Activated CD8-positive, alpha-beta memory T cell treated with anti-CD3 and anti-CD28 coated beads, Interleukin-2, amount 10 ng/mL, durations not matched to agents 7 days and 5 days (primary cell): ENCODE measurements around the gene VSIG8. TPM values are rescaled to one million over a fixed set of nuclear protein-coding genes. Genes with fewer than 3 reads are reported as not detected.

ENCODE experiments used
- ATAC-seq: fragments of 150-1000 bp; cut with Tn5 transposase; one replicate; pipeline ENCODE4 v1.10.0; 2021; ENCODE audit warnings: moderate library complexity
- CTCF ChIA-PET: fragments of 350-600 bp; sonication (Branson Sonifier 250); formaldehyde crosslinking; loops from one replicate; lab custom pipeline; 2021; ENCODE audit warnings: antibody characterized with exemption; lab: Charles Lee
- DNase-seq: peaks from one replicate; pipeline ENCODE4 v3.0.0-alpha.2; 2020
- H3K27ac Mint-ChIP-seq: one replicate; pipeline ENCODE4 v1.8.0; 2021; ENCODE audit warnings: mild to moderate bottlenecking, mixed read lengths
- H3K27me3 Mint-ChIP-seq: one replicate; pipeline ENCODE4 v1.8.0; 2021; ENCODE audit warnings: mixed read lengths
- H3K36me3 Mint-ChIP-seq: one replicate; pipeline ENCODE4 v1.8.0; 2021; ENCODE audit warnings: mild to moderate bottlenecking, mixed read lengths
- H3K4me1 Mint-ChIP-seq: one replicate; pipeline ENCODE4 v1.8.0; 2021; ENCODE audit warnings: mixed read lengths
- H3K4me3 Mint-ChIP-seq: one replicate; pipeline ENCODE4 v1.8.0; 2021; ENCODE audit warnings: mild to moderate bottlenecking, moderate library complexity, mixed read lengths
- H3K9me3 Mint-ChIP-seq: one replicate; pipeline ENCODE4 v1.8.0; 2022; ENCODE audit warnings: low read depth, mixed read lengths
- total RNA-seq, 2 experiments: library from RNA; stranded (reverse); gene quantifications; one replicate each; pipeline ENCODE4 v1.2.3, GENCODE V29; 2021

VSIG8 gene
- total RNA-seq, 2 experiments from 2014 or later = not detected

DNA sequence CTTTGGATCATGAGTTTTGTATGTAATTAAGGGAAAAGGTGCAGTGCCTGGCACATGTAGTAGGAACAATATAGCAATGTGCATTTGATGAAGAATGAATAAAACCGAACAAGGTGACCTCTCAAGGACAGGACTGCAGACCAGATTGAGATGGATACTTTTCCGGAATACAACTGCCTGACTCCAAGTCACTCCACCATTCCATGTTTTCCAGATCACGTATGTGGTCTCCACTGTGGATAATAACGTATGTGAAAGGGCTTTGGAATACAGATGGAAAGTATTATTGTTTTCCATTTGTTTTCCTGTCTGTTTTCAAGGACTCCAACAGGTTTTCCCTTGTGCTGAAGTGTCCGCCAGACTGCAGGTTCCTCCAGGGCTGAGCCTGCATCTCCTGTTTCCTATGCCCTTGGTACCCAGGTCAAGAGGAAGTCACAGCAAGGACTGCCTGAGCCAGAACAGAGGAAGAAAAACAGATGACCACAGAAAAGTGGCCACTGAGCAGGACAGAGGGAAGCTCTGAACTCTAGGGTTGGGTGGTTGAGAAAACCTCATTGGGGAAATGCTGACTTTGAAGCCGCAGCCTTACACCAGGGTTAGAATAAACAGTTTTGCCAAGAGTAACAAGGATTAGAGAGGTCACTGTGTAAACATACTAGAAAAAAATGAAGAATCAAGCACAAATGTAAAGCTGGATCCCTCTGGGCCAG lies 33.5 kb upstream of the VSIG8 start:
- no peak for DNase-seq
- H3K9me3 Mint-ChIP-seq = no peaks in the 10 kb centered on the region
- H3K27ac Mint-ChIP-seq = no peak overlapping the region
- no peak overlapping the region for H3K4me3 Mint-ChIP-seq
- H3K36me3 Mint-ChIP-seq = no peaks in the 10 kb centered on the region
- H3K4me1 Mint-ChIP-seq = peaks cover 4% of the 10 kb centered on the region
- peaks cover 4% of the 10 kb centered on the region for H3K27me3 Mint-ChIP-seq
- CTCF ChIA-PET = interaction anchor here (1.0 to 13.6 kb wide), 5 partner anchors 49 to 111 kb away, joined by 3 to 430 read pairs (median 39); partner anchors contain the start of genes FCRL6 and IGSF9
- no peak for ATAC-seq

DNA sequence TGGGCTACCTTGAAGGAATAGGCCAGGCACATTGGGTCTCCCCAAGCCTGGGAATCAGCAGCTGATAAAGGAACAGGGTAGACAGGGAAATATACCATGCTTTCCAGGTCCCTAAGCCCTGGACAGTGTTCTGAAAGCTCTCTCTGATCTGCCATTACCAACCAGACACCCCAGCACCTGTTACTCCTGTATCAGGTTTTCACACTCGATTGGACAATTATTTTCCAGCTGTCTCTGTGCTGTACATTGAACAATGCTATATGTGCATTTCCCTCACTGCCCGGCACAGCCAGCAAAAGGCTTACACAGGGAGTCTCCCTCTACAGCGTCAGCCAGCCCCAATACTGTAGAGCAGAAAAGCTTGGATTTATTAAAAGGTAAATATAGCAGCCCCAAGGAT lies 32.8 kb upstream of the VSIG8 start:
- Mint-ChIP-seq H3K27ac (no peak overlapping the region), H3K4me3 (no peak overlapping the region), H3K27me3 (peaks cover 4% of the 10 kb centered on the region), H3K36me3 (no peaks in the 10 kb centered on the region), H3K4me1 (peaks cover 6% of the 10 kb centered on the region), H3K9me3 (no peaks in the 10 kb centered on the region)
- CTCF ChIA-PET = interaction anchor here (1.0 to 13.6 kb wide), 7 partner anchors 12 to 112 kb away, joined by 3 to 430 read pairs (median 6); partner anchors contain the start of genes FCRL6 and IGSF9
- DNase-seq (no peak), ATAC-seq (no peak)

DNA sequence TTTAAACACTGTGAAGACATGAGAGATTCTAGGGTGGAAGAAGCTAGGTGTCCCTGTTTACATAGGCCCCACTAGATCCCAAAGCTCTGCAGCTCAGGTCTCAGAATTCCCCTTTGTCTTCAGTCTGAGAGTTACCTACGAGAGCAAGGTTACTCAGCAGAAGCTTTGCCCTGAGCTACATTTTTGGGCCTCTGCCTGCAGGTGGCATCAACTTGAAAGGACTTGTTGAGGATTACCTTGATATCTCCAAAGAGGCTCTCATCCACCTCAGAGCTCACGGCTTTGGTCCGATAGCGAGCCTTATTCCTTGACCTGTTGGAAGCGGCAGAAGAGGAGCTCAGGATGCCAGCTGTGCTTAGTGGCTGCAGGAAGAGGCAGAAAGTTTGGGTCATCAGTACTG lies 30.5 kb upstream of the VSIG8 start:
- no peak overlapping the region for H3K27ac Mint-ChIP-seq
- CTCF ChIA-PET = interaction anchor here (0.7 to 13.6 kb wide), 32 partner anchors 8 to 679 kb away, joined by 3 to 430 read pairs (median 4); partner anchors contain the start of genes DUSP23, FCRL6, IGSF9 and SLAMF8
- DNase-seq (peak; percentile 51), ATAC-seq (no peak)
- H3K36me3 Mint-ChIP-seq = no peaks in the 10 kb centered on the region
- H3K4me1 Mint-ChIP-seq = peaks cover 18% of the 10 kb centered on the region
- H3K9me3 Mint-ChIP-seq = no peaks in the 10 kb centered on the region
- no peak overlapping the region for H3K4me3 Mint-ChIP-seq
- H3K27me3 Mint-ChIP-seq = peaks cover 4% of the 10 kb centered on the region

DNA sequence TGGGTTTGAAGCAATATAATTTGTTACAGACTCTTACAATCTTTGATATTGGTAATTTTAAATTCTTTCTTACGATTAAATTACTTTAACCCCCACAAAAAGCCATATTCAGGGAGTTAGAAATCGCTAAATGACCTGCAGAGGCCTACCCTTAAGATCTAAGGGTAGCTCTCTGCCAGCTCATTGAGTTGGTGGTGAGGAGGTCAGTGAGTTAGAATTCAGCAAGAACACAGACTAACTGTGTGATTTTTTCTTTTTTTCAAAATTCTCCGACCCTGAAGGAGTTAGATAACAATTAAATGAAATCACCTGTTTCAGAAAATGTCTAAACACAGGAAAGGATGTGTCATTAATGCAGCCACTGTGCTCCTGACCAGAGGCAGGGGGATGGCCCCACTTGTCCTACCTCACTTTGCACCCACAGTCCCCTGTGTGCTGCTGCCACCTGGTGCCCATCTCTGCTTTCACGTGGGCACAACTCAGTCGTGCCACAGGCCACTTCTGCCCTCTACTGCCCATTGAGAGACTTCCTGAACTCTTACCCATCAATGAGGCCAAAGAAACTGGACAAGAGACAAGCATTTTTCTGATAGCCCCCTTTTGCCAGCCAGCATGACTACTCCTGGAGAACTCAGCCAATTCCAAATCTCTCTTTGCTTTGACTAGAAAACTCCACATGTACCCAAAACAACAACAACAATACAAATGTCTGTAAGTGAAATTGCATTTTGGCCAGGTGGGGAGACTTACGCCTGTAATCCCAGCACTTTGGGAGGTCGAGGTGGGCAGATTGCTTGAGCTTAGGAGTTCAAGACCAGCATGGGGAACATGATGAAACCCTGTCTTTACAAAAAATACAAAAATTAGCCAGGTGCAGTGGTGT lies 29.1 kb upstream of the VSIG8 start:
- CTCF ChIA-PET = interaction anchor here (0.6 to 13.6 kb wide), 35 partner anchors 9 to 678 kb away, joined by 3 to 430 read pairs (median 5); partner anchors contain the start of genes DUSP23, FCRL6, IGSF9 and SLAMF8
- ATAC-seq (peak; percentile 96), DNase-seq (peak; percentile 86)
- H3K4me3 Mint-ChIP-seq = no peak overlapping the region
- no peaks in the 10 kb centered on the region for H3K36me3 Mint-ChIP-seq
- H3K9me3 Mint-ChIP-seq = no peaks in the 10 kb centered on the region
- H3K27me3 Mint-ChIP-seq = peaks cover 4% of the 10 kb centered on the region
- peaks cover 18% of the 10 kb centered on the region for H3K4me1 Mint-ChIP-seq
- no peak overlapping the region for H3K27ac Mint-ChIP-seq

- Mint-ChIP-seq H3K4me3 (no peak overlapping the region), H3K4me1 (peaks cover 18% of the 10 kb centered on the region), H3K9me3 (no peaks in the 10 kb centered on the region), H3K27ac (peak overlapping the region; percentile 8), H3K36me3 (no peaks in the 10 kb centered on the region), H3K27me3 (no peaks in the 10 kb centered on the region)
- CTCF ChIA-PET = interaction anchor here (0.7 to 13.6 kb wide), 27 partner anchors 10 to 758 kb away, joined by 3 to 430 read pairs (median 5); partner anchors contain the start of genes DUSP23, FCRL6, SLAMF8 and TAGLN2
- ATAC-seq (no peak), DNase-seq (no peak)
These were observed 27.9 kb upstream of the VSIG8 start for GRCh38 chr1:159890390-159890789.

DNA sequence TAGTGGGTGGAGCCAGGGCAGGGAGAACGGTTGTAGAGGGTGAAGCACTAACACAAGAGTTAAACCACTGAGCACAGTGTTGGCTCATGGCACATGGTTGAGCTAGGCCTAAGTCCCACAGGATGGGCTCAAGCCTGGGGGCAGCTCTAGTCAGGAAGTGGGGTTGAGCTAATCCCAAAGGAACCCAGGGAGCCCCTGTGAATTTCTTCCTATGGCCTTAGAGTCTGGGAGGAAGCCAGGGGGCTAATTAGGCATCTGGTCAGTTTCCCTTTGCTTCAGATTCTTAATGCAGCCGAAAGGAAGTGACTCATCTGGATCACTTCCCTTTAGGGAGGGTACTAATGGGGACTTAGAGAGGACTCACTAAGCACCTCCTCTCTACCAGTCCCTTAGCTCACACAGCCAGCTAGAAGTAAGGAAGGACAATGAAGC lies 27.4 kb upstream of the VSIG8 start:
- peak; percentile 67 for ATAC-seq

DNA sequence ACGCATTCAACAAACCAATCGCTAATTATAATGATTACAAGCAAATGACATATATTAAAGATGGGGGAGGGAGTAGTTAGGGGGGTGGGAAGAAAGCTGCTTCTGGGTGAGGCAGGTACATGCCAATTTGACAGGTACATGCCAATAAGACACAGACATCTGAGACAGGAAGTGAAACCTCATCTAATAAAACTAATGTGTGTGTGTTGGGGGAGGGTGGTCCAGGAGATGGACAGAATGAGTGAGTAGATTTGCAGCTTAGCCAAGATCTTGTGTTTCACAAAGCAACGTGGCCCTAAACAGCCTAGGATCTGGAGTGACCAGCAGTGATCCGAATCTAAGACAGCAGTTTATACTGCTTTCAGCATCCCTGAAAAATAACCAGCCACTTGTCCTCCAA lies 26.7 kb upstream of the VSIG8 start:
- no peak overlapping the region for H3K27ac Mint-ChIP-seq
- no peak overlapping the region for H3K4me3 Mint-ChIP-seq
- no peaks in the 10 kb centered on the region for H3K36me3 Mint-ChIP-seq
- ATAC-seq = no peak
- H3K4me1 Mint-ChIP-seq = peaks cover 18% of the 10 kb centered on the region
- CTCF ChIA-PET = interaction anchor here (0.9 to 13.6 kb wide), 14 partner anchors 9 to 756 kb away, joined by 3 to 430 read pairs (median 8); partner anchors contain the start of genes DUSP23, FCRL6 and SLAMF8
- DNase-seq = no peak
- no peaks in the 10 kb centered on the region for H3K27me3 Mint-ChIP-seq
- no peaks in the 10 kb centered on the region for H3K9me3 Mint-ChIP-seq

More for the DNA sequence above, 27.4 kb upstream of the VSIG8 start:
- H3K27ac Mint-ChIP-seq = peak overlapping the region; percentile 8
- H3K4me1 Mint-ChIP-seq = peaks cover 18% of the 10 kb centered on the region
- H3K36me3 Mint-ChIP-seq = no peaks in the 10 kb centered on the region
- CTCF ChIA-PET = interaction anchor here (0.7 to 13.6 kb wide), 19 partner anchors 10 to 757 kb away, joined by 3 to 430 read pairs (median 8); partner anchors contain the start of genes DUSP23, FCRL6, SLAMF8 and TAGLN2
- H3K4me3 Mint-ChIP-seq = no peak overlapping the region
- H3K27me3 Mint-ChIP-seq = no peaks in the 10 kb centered on the region
- DNase-seq = no peak
- no peaks in the 10 kb centered on the region for H3K9me3 Mint-ChIP-seq

- Mint-ChIP-seq H3K4me1 (peaks cover 2% of the 10 kb centered on the region), H3K27ac (no peak overlapping the region), H3K9me3 (no peaks in the 10 kb centered on the region), H3K36me3 (no peaks in the 10 kb centered on the region), H3K4me3 (no peak overlapping the region), H3K27me3 (no peaks in the 10 kb centered on the region)
- DNase-seq = no peak
- CTCF ChIA-PET = interaction anchor here (13.6 kb wide), 1 partner anchor 83 kb away, joined by 430 read pairs; the partner anchor contains the start of gene FCRL6
- ATAC-seq = no peak
These were observed 21.8 kb upstream of the VSIG8 start for GRCh38 chr1:159884296-159884695.

DNA sequence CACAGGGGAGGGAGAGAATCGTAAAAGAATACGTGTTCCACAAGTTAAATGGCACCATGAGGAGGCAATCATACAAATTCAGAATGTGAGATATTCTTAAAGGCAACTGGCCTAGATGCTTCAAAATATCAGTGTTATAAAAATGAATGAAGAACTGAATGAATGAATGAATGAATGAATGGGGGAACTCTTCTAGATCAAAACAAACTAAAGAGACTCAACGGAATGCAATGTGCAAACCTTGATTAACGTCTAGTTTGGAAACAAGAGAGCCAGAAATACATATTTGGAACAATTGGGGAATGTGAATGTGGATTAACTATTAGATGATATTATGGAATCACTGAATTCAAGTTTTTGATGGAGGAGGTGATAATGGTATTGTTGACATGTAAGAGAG lies 20.7 kb upstream of the VSIG8 start:
- Mint-ChIP-seq H3K27me3 (no peaks in the 10 kb centered on the region), H3K27ac (no peak overlapping the region), H3K4me3 (no peak overlapping the region), H3K9me3 (no peaks in the 10 kb centered on the region), H3K4me1 (no peaks in the 10 kb centered on the region), H3K36me3 (no peaks in the 10 kb centered on the region)
- ATAC-seq (no peak), DNase-seq (no peak)
- CTCF ChIA-PET = no interaction called here

- Mint-ChIP-seq H3K9me3 (no peaks in the 10 kb centered on the region), H3K27me3 (no peaks in the 10 kb centered on the region), H3K4me3 (no peak overlapping the region), H3K36me3 (no peaks in the 10 kb centered on the region), H3K27ac (no peak overlapping the region), H3K4me1 (no peaks in the 10 kb centered on the region)
- ATAC-seq = no peak
- CTCF ChIA-PET = interaction anchor here (5.3 kb wide), 1 partner anchor 9 kb away, joined by 34 read pairs; no protein-coding TSS in a partner anchor
- no peak for DNase-seq
These were observed 20.0 kb upstream of the VSIG8 start for GRCh38 chr1:159882527-159882862.

DNA sequence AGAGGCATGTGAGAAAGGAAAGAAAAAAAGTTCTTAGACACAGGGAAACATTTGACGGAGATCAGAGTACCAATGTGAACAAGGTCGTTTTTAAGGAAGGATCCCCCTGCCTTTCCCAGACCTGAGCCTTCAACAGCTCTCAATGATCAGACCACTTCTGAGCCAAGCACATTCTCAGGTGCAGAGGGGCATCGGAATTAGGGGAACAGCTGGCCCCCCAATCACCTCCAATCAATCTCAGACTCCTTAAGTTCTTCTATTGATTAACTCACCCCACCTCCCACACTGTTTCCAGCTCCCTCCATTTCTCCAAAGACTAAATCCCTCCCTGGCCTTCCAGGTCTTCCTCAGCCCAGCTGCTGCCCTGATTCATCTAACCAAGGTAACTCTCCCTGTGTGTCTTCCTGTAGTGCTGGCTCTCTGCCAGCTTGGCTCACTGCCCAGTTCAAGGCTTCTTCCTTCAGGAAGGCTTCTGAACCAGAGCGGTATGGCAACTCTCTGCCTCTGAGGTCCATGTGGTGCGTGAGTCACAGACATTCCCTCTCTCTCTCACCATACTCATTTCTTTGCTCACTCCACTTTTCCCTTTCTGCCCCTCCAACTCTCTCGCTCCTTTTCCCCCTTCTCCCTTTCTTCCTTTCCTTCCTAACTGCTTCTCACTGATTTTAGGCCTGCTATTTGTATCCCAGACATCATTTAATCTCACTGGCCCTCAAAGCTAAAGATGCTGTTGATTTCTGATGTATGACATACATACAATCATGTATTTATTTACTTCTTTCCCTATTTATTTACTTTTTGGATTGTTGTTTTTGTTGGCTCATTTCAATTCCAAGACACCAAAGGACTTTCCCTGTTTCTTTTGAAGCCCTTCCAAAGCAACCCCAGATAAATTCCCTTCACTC lies 19.4 kb upstream of the VSIG8 start:
- ATAC-seq = no peak
- CTCF ChIA-PET = interaction anchor here (2.3 to 5.3 kb wide), 2 partner anchors 9 to 83 kb away, joined by 11 to 34 read pairs; no protein-coding TSS in a partner anchor
- Mint-ChIP-seq H3K4me3 (no peak overlapping the region), H3K27ac (no peak overlapping the region), H3K9me3 (no peaks in the 10 kb centered on the region), H3K4me1 (no peaks in the 10 kb centered on the region), H3K36me3 (no peaks in the 10 kb centered on the region), H3K27me3 (no peaks in the 10 kb centered on the region)
- DNase-seq = no peak

- ATAC-seq = no peak
- Mint-ChIP-seq H3K27me3 (no peaks in the 10 kb centered on the region), H3K4me1 (no peaks in the 10 kb centered on the region), H3K9me3 (no peaks in the 10 kb centered on the region), H3K27ac (no peak overlapping the region), H3K4me3 (no peak overlapping the region), H3K36me3 (no peaks in the 10 kb centered on the region)
- DNase-seq = no peak
- CTCF ChIA-PET = interaction anchor here (1.8 to 5.3 kb wide), 5 partner anchors 11 to 127 kb away, joined by 4 to 34 read pairs (median 7); no protein-coding TSS in a partner anchor
These were observed 18.0 kb upstream of the VSIG8 start for GRCh38 chr1:159880430-159880829.
